DND-41 (cell line): Measurements from ENCODE around the gene KREMEN2.

Experiments used
- ATAC-seq: fragments of 200-7000 bp; cut with Tn5 transposase; 3 replicates; pipeline ENCODE4 v1.9.1; 2021; ENCODE audit warnings: low read depth; ENCODE audit not compliant: insufficient read depth
- DNase-seq: peaks from one replicate; pipeline ENCODE4 v3.0.0-alpha.2; 2020
- H2AFZ ChIP-seq: 2 replicates; pipeline ENCODE4 v1.6.0; 2012; ENCODE audit warnings: low read depth, low read length
- H3K27ac ChIP-seq: 2 replicates; pipeline ENCODE4 v1.5.1; 2012; ENCODE audit warnings: low read length, inconsistent platforms
- H3K27me3 ChIP-seq: fragments of 200-600 bp; sonication (generic); 2 replicates; pipeline ENCODE4 v1.6.0; 2012; ENCODE audit warnings: low read length, mild to moderate bottlenecking, inconsistent platforms; ENCODE audit not compliant: insufficient read depth, poor library complexity
- H3K36me3 ChIP-seq: 2 replicates; pipeline ENCODE4 v1.5.1; 2012; ENCODE audit warnings: low read length, inconsistent platforms; ENCODE audit not compliant: insufficient read depth
- H3K4me1 ChIP-seq: 2 replicates; pipeline ENCODE4 v1.5.1; 2012; ENCODE audit warnings: mild to moderate bottlenecking, low read length; ENCODE audit not compliant: insufficient read depth
- H3K4me2 ChIP-seq: 2 replicates; pipeline ENCODE4 v1.6.0; 2012; ENCODE audit warnings: mild to moderate bottlenecking, moderate library complexity, low read length, inconsistent platforms; ENCODE audit not compliant: insufficient read depth
- H3K4me3 ChIP-seq, 2 experiments: fragments of 200-600 bp in 1 of 2; shearing (Covaris generic) in 1 of 2; 2 replicates each; pipeline ENCODE4 v1.5.1; 2012 to 2016; ENCODE audit warnings: inconsistent platforms in 2 of 2, low read length in 2 of 2, mild to moderate bottlenecking in 2 of 2, low read depth in 1 of 2, moderate library complexity in 1 of 2
- H3K79me2 ChIP-seq: 2 replicates; pipeline ENCODE4 v1.6.0; 2012; ENCODE audit warnings: low read length, inconsistent platforms; ENCODE audit not compliant: insufficient read depth
- H3K9ac ChIP-seq: 2 replicates; pipeline ENCODE4 v1.6.0; 2012; ENCODE audit warnings: low read depth, mild to moderate bottlenecking, inconsistent platforms, low read length, moderate library complexity
- H3K9me3 ChIP-seq: 2 replicates; pipeline ENCODE4 v1.5.1; 2012; ENCODE audit warnings: low read length, moderate library complexity, mild to moderate bottlenecking, inconsistent platforms; ENCODE audit not compliant: insufficient read depth, severe bottlenecking
- H4K20me1 ChIP-seq: 2 replicates; pipeline ENCODE4 v1.6.0; 2012; ENCODE audit warnings: low read length; ENCODE audit not compliant: insufficient read depth
- EZH2 ChIP-seq: IDR thresholded peaks from 3 replicates; pipeline ENCODE4 v1.6.1; 2012; ENCODE audit warnings: borderline replicate concordance, low read depth, mild to moderate bottlenecking, moderate library complexity, low read length, inconsistent platforms; ENCODE audit not compliant: severe bottlenecking
- TF ChIP-seq, protein P1 (sequence below): IDR thresholded peaks from 2 replicates; pipeline ENCODE4 v1.5.1; 2012; ENCODE audit warnings: borderline replicate concordance, low read length, moderate library complexity, mild to moderate bottlenecking; ENCODE audit not compliant: poor library complexity, severe bottlenecking; ENCODE audit errors: extremely low read depth

KREMEN2 gene

DNA sequence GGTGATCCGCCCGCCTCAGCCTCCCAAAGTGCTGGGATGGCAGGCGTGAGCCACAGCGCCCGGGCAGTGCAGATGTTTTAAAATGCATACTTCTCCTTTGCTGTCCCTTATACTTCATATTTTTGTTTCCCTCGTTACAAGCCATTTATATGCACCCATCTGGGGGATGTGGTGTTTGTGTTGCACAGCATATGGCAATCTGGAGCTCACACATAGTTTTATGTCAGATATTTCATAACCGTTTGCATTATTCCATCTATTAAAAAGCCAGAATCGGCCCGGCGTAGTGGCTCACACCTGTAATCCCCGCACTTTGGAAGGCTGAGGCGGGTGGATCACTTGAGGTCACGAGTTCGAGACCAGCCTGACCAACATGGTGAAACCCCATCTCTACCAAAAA, 40.6 kb upstream of the KREMEN2 start:
- DNase-seq (no peak), ATAC-seq (no peak)
- no peaks in the 10 kb centered on the region for H3K9me3 ChIP-seq
- no peak overlapping the region for H3K4me2 ChIP-seq
- no peaks in the 10 kb centered on the region; the same call in 1 of the 2 replicates for H3K79me2 ChIP-seq
- no peaks in the 10 kb centered on the region; the same call in 1 of the 2 replicates for H4K20me1 ChIP-seq
- H2AFZ ChIP-seq: no peak overlapping the region
- no peak overlapping the region for H3K27ac ChIP-seq
- H3K4me3 ChIP-seq: no peak overlapping the region
- peaks cover 18% of the 10 kb centered on the region; the same call in 1 of the 2 replicates for H3K36me3 ChIP-seq
- H3K9ac ChIP-seq: no peak overlapping the region
- H3K4me1 ChIP-seq: peaks cover 10% of the 10 kb centered on the region
- no peaks in the 10 kb centered on the region for H3K27me3 ChIP-seq
- TF ChIP-seq, protein P1, sequence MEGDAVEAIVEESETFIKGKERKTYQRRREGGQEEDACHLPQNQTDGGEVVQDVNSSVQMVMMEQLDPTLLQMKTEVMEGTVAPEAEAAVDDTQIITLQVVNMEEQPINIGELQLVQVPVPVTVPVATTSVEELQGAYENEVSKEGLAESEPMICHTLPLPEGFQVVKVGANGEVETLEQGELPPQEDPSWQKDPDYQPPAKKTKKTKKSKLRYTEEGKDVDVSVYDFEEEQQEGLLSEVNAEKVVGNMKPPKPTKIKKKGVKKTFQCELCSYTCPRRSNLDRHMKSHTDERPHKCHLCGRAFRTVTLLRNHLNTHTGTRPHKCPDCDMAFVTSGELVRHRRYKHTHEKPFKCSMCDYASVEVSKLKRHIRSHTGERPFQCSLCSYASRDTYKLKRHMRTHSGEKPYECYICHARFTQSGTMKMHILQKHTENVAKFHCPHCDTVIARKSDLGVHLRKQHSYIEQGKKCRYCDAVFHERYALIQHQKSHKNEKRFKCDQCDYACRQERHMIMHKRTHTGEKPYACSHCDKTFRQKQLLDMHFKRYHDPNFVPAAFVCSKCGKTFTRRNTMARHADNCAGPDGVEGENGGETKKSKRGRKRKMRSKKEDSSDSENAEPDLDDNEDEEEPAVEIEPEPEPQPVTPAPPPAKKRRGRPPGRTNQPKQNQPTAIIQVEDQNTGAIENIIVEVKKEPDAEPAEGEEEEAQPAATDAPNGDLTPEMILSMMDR: no peak
- no peak for TF ChIP-seq EZH2

DNA sequence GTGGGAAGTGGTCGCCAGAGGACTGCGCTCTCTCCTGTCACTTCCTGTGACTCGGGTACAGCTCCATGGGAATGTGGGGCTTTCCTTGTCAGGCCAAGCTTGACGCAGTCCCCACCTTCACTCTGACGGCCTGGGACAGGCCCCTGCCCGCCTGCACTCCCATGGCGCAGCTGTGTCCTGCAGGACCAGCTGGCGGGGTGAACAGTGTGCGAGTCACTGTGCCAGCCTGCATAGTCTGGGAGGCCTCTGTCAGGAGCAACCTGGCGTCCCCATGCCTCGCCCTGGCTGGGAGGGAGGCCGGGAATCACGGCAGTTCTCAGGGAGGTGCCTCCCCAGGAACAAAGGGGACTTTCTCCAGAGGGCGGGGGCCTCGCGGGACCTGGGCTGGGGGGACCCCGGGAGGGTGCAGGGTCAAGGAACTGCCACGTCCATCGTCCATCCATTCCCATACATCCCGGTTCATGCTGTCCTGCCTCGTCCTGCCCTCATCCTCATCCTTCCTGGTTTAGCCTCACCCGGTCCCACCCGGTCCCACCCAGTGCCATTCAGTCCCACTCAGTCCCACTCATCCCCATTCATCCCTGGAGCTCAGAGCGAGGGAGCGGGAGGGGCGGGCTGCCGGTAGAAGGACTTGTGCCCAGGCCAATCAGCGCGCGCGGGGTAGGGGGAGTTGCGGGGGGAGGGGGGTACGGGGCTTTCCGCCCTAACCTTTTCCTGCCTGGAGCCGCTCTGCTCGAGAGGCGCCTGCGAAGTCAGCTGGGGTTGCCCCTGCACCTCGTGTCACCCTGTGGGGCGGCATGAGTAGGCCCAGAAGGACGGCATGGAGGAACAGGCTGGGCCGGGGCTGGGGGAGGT, 38.9 kb upstream of the KREMEN2 start:
- no peak overlapping the region for H3K4me2 ChIP-seq

DNA sequence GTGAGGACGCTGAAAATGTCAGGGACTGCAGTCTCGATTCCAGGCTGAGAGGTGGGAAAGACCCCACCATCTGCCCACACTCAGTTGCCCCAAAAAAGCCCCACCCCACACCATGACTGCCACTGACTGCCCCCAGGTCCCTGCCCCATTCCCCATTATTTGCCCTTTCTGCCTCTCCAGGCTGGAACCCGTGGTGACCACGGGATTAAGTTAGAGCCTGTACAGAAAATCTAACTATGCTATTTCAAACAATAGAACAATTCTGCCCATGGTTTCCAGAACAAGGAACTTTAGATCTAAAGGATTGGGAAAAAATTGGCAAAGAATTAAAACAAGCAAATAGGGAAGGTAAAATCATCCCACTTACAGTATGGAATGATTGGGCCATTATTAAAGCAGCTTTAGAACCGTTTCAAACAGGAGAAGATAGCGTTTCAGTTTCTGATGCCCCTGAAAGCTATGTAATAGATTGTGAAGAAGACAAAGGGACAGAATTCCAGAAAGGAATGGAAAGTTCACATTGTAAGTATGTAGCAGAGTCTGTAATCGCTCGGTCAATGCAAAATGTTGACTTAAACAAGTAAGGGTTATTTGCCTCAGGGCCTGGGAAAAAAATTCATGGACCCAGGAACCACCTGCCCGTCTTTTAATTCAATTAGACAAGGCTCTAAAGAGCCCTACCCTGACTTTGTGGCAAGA, 38.0 kb upstream of the KREMEN2 start:
- Histone ChIP-seq H3K4me2 (no peak overlapping the region), H3K27me3 (no peaks in the 10 kb centered on the region), H2AFZ (no peak overlapping the region), H4K20me1 (no peaks in the 10 kb centered on the region; the same call in 1 of the 2 replicates), H3K79me2 (no peaks in the 10 kb centered on the region; the same call in 1 of the 2 replicates), H3K9ac (no peak overlapping the region), H3K4me3 (no peak overlapping the region), H3K27ac (no peak overlapping the region), H3K4me1 (peaks cover 10% of the 10 kb centered on the region), H3K36me3 (peaks cover 36% of the 10 kb centered on the region), H3K9me3 (no peaks in the 10 kb centered on the region)
- ATAC-seq (no peak), DNase-seq (no peak)
- TF ChIP-seq, protein P1: no peak
- no peak for TF ChIP-seq EZH2

More for the DNA sequence above, 38.9 kb upstream of the KREMEN2 start:
- no peaks in the 10 kb centered on the region for H3K9me3 ChIP-seq
- no peak for TF ChIP-seq EZH2
- ATAC-seq: no peak
- H3K27ac ChIP-seq: no peak overlapping the region
- no peak overlapping the region for H3K9ac ChIP-seq
- H3K79me2 ChIP-seq: no peaks in the 10 kb centered on the region; the same call in 1 of the 2 replicates
- no peak overlapping the region for H3K4me3 ChIP-seq
- no peak overlapping the region for H2AFZ ChIP-seq
- DNase-seq: no peak
- no peaks in the 10 kb centered on the region; the same call in 1 of the 2 replicates for H4K20me1 ChIP-seq
- no peaks in the 10 kb centered on the region for H3K27me3 ChIP-seq
- H3K36me3 ChIP-seq: peaks cover 32% of the 10 kb centered on the region
- H3K4me1 ChIP-seq: peaks cover 10% of the 10 kb centered on the region

DNA sequence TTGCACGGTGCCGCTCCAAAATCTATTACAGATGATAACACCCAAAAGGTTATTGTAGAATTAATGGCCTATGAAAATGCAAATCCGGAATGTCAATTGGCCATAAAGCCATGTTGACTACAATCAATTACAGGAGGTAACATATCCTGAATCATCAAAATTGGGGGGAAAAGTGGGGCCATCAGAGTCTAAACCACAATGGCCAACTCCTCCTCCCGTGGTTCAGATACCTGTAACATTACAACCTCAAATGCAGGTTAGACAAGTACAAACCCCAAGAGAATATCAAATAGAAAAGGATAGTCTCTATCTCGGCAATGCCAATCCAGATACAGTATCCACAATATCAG, 37.5 kb upstream of the KREMEN2 start:
- no peaks in the 10 kb centered on the region; the same call in 1 of the 2 replicates for H3K79me2 ChIP-seq
- TF ChIP-seq, protein P1: no peak
- TF ChIP-seq EZH2: no peak
- peak overlapping the region; percentile 46 for H3K4me2 ChIP-seq
- H3K9me3 ChIP-seq: no peaks in the 10 kb centered on the region
- H3K4me1 ChIP-seq: peaks cover 10% of the 10 kb centered on the region
- no peak overlapping the region for H3K27ac ChIP-seq
- no peaks in the 10 kb centered on the region; the same call in 1 of the 2 replicates for H4K20me1 ChIP-seq
- no peak overlapping the region for H3K9ac ChIP-seq
- no peak overlapping the region; a peak in 1 of 4 replicates for H3K4me3 ChIP-seq
- no peaks in the 10 kb centered on the region for H3K27me3 ChIP-seq
- ATAC-seq: no peak
- peak overlapping the region; percentile 37; the same call in 1 of the 2 replicates for H2AFZ ChIP-seq
- no peak for DNase-seq
- peaks cover 36% of the 10 kb centered on the region for H3K36me3 ChIP-seq
